ENCODE data around the gene CD180.

GRCh38 chr5:67206461-67206860 is 9.9 kb upstream of the CD180 start:
- TF ChIP-seq CTCF (IDR thresholded peaks at IDR 0.05; ENCODE audit: low read depth, low read length) (no peak), MAX (IDR thresholded peaks at IDR 0.05; ENCODE audit: low read depth, low read length) (no peak), POLR2A (IDR thresholded peaks at IDR 0.05; ENCODE audit: extremely low read depth, insufficient read length) (no peak)
